CD14-positive monocyte (primary cell): ENCODE results near the gene JSRP1. TPM values are rescaled to one million over a fixed set of nuclear protein-coding genes. Genes with fewer than 3 reads are reported as not detected.

ENCODE experiments used
- DNase-seq, 3 donors: peaks; one replicate each; pipeline ENCODE4 v3.0.0-alpha.2; 2011 to 2022
- H2AFZ ChIP-seq: 2 replicates; pipeline ENCODE4 v1.6.0; 2012; ENCODE audit warnings: mild to moderate bottlenecking, low read depth, low read length, inconsistent platforms; ENCODE audit not compliant: insufficient read depth, poor library complexity, severe bottlenecking
- H3K27ac ChIP-seq, 2 donors: 1 replicate in 1 of 2; 2 replicates in 1 of 2; pipeline ENCODE4 v1.5.1; 2012 to 2013; ENCODE audit warnings: low read length in 2 of 2, control low read depth in 1 of 2, inconsistent platforms in 1 of 2, low read depth in 1 of 2, mild to moderate bottlenecking in 1 of 2
- H3K27me3 ChIP-seq, 2 donors: one replicate each; pipeline versions ENCODE4 v1.6.0 to v1.6.1; 2011 to 2013; ENCODE audit warnings: low read length in 2 of 2; ENCODE audit not compliant: control insufficient read depth in 2 of 2, insufficient read depth in 2 of 2
- H3K36me3 ChIP-seq, 2 donors: replicated peaks in 1 of 2; 1 replicate in 1 of 2; 2 replicates in 1 of 2; pipeline versions ENCODE4 v1.5.1 to v1.6.1; 2012 to 2013; ENCODE audit warnings: low read length in 2 of 2, control low read depth in 1 of 2, inconsistent platforms in 1 of 2, mild to moderate bottlenecking in 1 of 2; ENCODE audit not compliant: insufficient read depth in 2 of 2, control insufficient read depth in 1 of 2
- H3K4me1 ChIP-seq, 2 donors: 1 replicate in 1 of 2; 2 replicates in 1 of 2; pipeline versions ENCODE4 v1.5.1 to v1.6.1; 2012 to 2013; ENCODE audit warnings: low read length in 2 of 2, control low read depth in 1 of 2, inconsistent platforms in 1 of 2, mild to moderate bottlenecking in 1 of 2, moderate library complexity in 1 of 2; ENCODE audit not compliant: insufficient read depth in 2 of 2, control insufficient read depth in 1 of 2
- H3K4me2 ChIP-seq: replicated peaks from 2 replicates; pipeline ENCODE3; 2012; ENCODE audit warnings: low read length, moderate library complexity, mild to moderate bottlenecking; ENCODE audit not compliant: poor library complexity, severe bottlenecking; ENCODE audit errors: extremely low read depth
- H3K4me3 ChIP-seq, 3 experiments: fragments of 200-600 bp in 1 of 3; sonication (generic) in 1 of 3; replicated peaks in 1 of 3; 1 replicate in 2 of 3; 2 replicates in 1 of 3; pipeline ENCODE4 v1.5.1; 2011 to 2013; ENCODE audit warnings: low read length in 3 of 3, mild to moderate bottlenecking in 3 of 3, control low read depth in 2 of 3, low read depth in 2 of 3, inconsistent platforms in 1 of 3, moderate library complexity in 1 of 3
- H3K79me2 ChIP-seq: 2 replicates; pipeline ENCODE4 v1.6.0; 2012; ENCODE audit warnings: mild to moderate bottlenecking, control low read depth, inconsistent platforms, low read length, moderate library complexity; ENCODE audit not compliant: insufficient read depth
- H3K9ac ChIP-seq: 2 replicates; pipeline ENCODE4 v1.6.0; 2017; ENCODE audit warnings: low read length, mild to moderate bottlenecking; ENCODE audit not compliant: insufficient read depth, poor library complexity, severe bottlenecking
- H3K9me3 ChIP-seq, 2 donors: replicated peaks in 1 of 2; 1 replicate in 1 of 2; 2 replicates in 1 of 2; pipeline versions ENCODE4 v1.5.1 to v1.6.1; 2012 to 2013; ENCODE audit warnings: low read length in 2 of 2, control low read depth in 1 of 2; ENCODE audit not compliant: control insufficient read depth in 1 of 2, insufficient read depth in 1 of 2
- H4K20me1 ChIP-seq: 2 replicates; pipeline ENCODE4 v1.6.0; 2012; ENCODE audit warnings: mild to moderate bottlenecking, low read length, control low read depth, moderate library complexity; ENCODE audit not compliant: insufficient read depth
- H3K27ac Mint-ChIP-seq, 7 donors: one replicate each; pipeline ENCODE4 v1.8.0; 2020; ENCODE audit warnings: mild to moderate bottlenecking in 7 of 7, mixed read lengths in 7 of 7, moderate library complexity in 6 of 7, inconsistent platforms in 2 of 7
- H3K27me3 Mint-ChIP-seq, 3 donors: one replicate each; pipeline ENCODE4 v1.8.0; 2021 to 2022; ENCODE audit warnings: low read depth in 3 of 3, mild to moderate bottlenecking in 3 of 3, mixed read lengths in 3 of 3, moderate library complexity in 3 of 3, inconsistent platforms in 1 of 3
- H3K36me3 Mint-ChIP-seq, 2 donors: one replicate each; pipeline ENCODE4 v1.8.0; 2020; ENCODE audit warnings: mixed read lengths in 2 of 2, inconsistent platforms in 1 of 2, mild to moderate bottlenecking in 1 of 2
- H3K4me1 Mint-ChIP-seq: one replicate; pipeline ENCODE4 v1.8.0; 2020; ENCODE audit warnings: mild to moderate bottlenecking, mixed read lengths
- H3K4me3 Mint-ChIP-seq, 2 donors: one replicate each; pipeline ENCODE4 v1.8.0; 2020; ENCODE audit warnings: mild to moderate bottlenecking in 2 of 2, mixed read lengths in 2 of 2, moderate library complexity in 1 of 2
- H3K9me3 Mint-ChIP-seq, 7 donors: one replicate each; pipeline ENCODE4 v1.8.0; 2020 to 2022; ENCODE audit warnings: mixed read lengths in 7 of 7, mild to moderate bottlenecking in 6 of 7, moderate library complexity in 6 of 7, inconsistent platforms in 2 of 7
- CTCF ChIP-seq: fragments of 200-600 bp; IDR thresholded peaks from one replicate; pipeline ENCODE4 v1.8.0; 2022; ENCODE audit warnings: antibody characterized with exemption, mild to moderate bottlenecking
- WGBS: methylation state at CpG from one replicate; pipeline ENCODE4 v1.1.5; 2013; ENCODE audit warnings: missing lambda C conversion rate; ENCODE audit not compliant: insufficient coverage; 5-methylcytosine and 5-hydroxymethylcytosine counted together
- intact Hi-C, 2 donors: fragments of 100-400 bp; cut with micrococcal nuclease; formaldehyde crosslinking; loops; one replicate each; pipeline versions ENCODE4 v1.15.0 to v1.15.1; 2023
- polyA plus RNA-seq, 3 donors: library from polyadenylated mRNA; depleted of rRNA in 1 of 3; unstranded in 2 of 3; stranded (reverse) in 1 of 3; fragments of 300-500 nt in 2 of 3; fragments of >200 nt in 1 of 3; fragmentation: Illumina TruSeq in 2 of 3; gene quantifications; 1 replicate in 2 of 3; 2 replicates in 1 of 3; pipeline ENCODE4 v1.2.3, GENCODE V29; 2012 to 2021

Gene JSRP1
- polyA plus RNA-seq, 3 donors, result 0.38 to 0.50 TPM; not detected in 1

GRCh38 chr19:2296141-2296540, 39.9 kb upstream of the JSRP1 start:
- Mint-ChIP-seq H3K36me3 (peaks cover 30 to 44% of the 10 kb centered on the region in 2 donors), H3K9me3 (peaks cover 0 to 5% (median 0%) of the 10 kb centered on the region in 7 donors), H3K4me3 (no peak overlapping the region), H3K27ac (no peak overlapping the region), H3K27me3 (peaks cover 8 to 27% (median 16%) of the 10 kb centered on the region in 3 donors), H3K4me1 (peaks cover 53% of the 10 kb centered on the region)
- intact Hi-C loops, result no loop called here
- H3K27ac ChIP-seq, result no peak overlapping the region
- DNase-seq, result no peak
- peaks cover 80% of the 10 kb centered on the region for H4K20me1 ChIP-seq
- peaks cover 20 to 36% of the 10 kb centered on the region in 2 donors for H3K36me3 ChIP-seq
- H2AFZ ChIP-seq, result no peak overlapping the region
- no peak overlapping the region for H3K4me2 ChIP-seq
- H3K4me1 ChIP-seq, result peaks cover 26 to 52% of the 10 kb centered on the region in 2 donors
- WGBS, result 94% methylated on average over 10 of the region's 16 CpGs
- no peak for TF ChIP-seq CTCF
- H3K27me3 ChIP-seq, result peaks cover 0 to 10% of the 10 kb centered on the region in 2 donors
- H3K9ac ChIP-seq, result no peak overlapping the region
- peaks cover 31% of the 10 kb centered on the region for H3K79me2 ChIP-seq
- no peak overlapping the region for H3K4me3 ChIP-seq
- no peaks in the 10 kb centered on the region for H3K9me3 ChIP-seq

DNA sequence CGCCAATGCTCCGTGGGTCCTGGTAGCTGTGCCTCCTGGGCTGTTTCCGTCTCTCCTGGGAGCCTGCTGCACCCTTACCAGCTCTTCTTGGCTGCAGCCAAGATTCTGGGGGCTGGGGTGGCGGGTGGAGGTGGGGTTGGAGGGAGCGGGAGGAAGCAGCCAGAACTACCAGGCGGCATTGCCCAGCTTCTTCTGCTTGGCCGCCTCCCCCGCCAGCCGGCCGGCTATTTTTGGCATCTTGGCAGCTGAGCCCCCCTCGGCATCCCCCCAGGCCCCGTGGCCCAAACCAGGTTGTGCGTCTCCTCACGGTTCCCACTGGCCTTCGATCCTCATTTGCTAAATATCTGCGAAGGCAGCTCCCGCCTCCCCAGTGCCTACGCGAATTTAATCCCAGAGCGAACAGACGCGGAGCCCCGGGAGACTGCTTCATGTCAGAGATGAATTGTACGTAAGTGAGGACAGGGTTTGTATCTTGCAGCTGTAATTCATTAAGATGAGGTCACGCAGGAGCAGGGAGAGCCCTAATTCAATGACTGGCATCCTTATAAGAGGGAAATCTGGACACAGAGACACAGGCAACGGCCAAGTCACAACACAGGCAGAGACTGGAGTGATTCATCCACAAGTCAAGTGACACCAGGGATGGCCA, 38.6 kb upstream of the JSRP1 start:
- H4K20me1 ChIP-seq, result peaks cover 74% of the 10 kb centered on the region
- H3K27ac Mint-ChIP-seq, result peak overlapping the region in 2 of 7 donors; percentile 16 to 41

More for the DNA sequence above, 38.6 kb upstream of the JSRP1 start:
- Histone ChIP-seq H3K4me1 (peaks cover 22 to 50% of the 10 kb centered on the region in 2 donors), H2AFZ (no peak overlapping the region), H3K36me3 (peaks cover 20 to 36% of the 10 kb centered on the region in 2 donors), H3K27ac (no peak overlapping the region), H3K9ac (no peak overlapping the region), H3K4me3 (no peak overlapping the region), H3K79me2 (peaks cover 43% of the 10 kb centered on the region), H3K9me3 (no peaks in the 10 kb centered on the region), H3K27me3 (no peaks in the 10 kb centered on the region), H3K4me2 (peak overlapping the region; percentile 50)
- no peak overlapping the region for H3K4me3 Mint-ChIP-seq
- peaks cover 48% of the 10 kb centered on the region for H3K4me1 Mint-ChIP-seq
- H3K36me3 Mint-ChIP-seq, result peaks cover 28 to 44% of the 10 kb centered on the region in 2 donors
- 52% methylated on average over 26 of the region's 26 CpGs for WGBS
- peaks cover 0 to 17% (median 8%) of the 10 kb centered on the region in 3 donors for H3K27me3 Mint-ChIP-seq
- peaks cover 0 to 3% (median 0%) of the 10 kb centered on the region in 7 donors for H3K9me3 Mint-ChIP-seq
- no peak for DNase-seq
- TF ChIP-seq CTCF, result no peak
- intact Hi-C loops, result no loop called here
